ENCODE measurements around the gene CHN2.

Gene CHN2

DNA sequence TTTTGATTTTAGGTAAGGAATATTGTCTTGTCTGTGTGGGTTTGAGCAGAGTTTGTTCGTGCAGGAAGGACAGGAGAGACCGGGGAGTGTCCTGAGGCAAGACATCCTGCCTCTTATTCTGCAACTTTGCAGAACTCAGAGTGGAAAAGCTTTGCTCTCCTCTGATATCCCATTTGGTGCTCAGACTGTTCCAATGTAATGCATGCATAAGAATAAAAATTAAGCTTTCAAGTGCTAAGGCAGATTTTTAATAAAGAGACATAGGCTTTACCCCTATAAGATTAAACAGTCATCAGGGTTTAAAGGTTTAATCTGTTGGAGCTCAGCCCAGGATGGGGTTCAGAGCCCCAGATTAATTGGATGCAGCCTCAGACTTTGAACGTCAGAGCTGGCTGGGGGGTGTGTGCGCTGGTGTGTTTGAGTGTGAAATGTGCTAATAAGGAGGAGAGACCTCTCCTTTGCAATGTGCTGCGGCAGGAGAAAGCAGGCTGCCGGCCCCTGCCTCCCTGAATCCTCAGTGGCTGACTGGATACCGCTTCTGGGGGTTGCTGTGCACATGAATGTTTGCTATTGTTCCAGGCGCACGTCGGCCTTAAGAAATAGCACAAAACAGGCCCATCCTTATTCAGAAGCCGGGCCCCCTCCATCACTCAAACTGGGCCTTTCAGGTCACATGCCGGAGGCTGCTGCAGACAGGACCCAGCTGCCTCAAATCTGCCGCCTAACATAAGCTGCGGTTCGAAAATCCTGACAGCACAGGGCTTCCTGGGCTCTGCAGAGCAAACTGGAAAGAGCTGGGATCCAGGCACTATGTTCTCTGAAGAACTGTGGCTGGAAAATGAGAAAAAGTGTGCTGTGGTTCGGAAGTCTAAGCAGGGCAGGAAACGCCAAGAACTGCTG is 285.0 kb downstream of the CHN2 start:
- DNase-seq, result no peak

DNA sequence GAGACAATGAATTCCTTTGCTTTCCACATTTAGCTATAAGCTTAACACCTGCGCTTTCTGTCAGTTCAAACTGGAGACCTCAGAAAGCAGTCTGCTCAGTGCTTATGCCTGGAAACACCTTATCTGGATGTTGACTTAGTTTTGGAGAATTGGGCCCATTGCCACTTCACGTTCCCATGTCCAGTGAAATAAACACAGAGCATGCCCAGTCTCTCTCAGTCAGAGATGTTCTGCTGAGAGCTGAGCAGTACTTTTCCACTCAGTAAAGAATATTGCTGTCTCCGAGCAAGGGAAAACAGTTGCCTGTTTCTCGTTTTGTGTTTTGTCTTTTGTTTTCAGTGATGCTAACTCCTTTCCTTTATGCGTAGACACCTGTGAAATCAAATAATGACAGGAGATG is 285.9 kb downstream of the CHN2 start:
- DNase-seq, result no peak

- no peak for DNase-seq
Measured at GRCh38 chr7:29480934-29481651, 286.5 kb downstream of the CHN2 start.

DNA sequence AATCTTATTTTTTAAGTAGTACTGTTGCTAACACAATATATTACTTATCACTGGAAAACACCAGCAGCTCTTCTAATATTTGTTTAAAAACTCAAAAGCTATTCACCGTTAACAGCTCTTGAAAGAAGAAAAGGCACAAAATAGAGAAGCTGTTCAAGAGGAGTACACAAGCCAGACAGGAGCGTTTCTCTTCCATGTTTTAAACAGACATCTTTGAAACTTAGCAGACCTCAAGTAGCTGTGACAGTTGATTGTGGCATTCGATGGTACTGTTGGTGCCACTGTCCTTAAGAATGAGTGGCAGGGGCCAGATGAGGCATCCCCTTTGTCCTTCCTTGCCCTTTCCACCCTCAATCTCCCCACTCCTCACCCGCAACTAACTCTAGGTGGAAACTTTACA is 287.5 kb downstream of the CHN2 start:
- no peak for DNase-seq

- DNase-seq, result no peak
Measured at GRCh38 chr7:29483219-29484104, 288.9 kb downstream of the CHN2 start.

DNA sequence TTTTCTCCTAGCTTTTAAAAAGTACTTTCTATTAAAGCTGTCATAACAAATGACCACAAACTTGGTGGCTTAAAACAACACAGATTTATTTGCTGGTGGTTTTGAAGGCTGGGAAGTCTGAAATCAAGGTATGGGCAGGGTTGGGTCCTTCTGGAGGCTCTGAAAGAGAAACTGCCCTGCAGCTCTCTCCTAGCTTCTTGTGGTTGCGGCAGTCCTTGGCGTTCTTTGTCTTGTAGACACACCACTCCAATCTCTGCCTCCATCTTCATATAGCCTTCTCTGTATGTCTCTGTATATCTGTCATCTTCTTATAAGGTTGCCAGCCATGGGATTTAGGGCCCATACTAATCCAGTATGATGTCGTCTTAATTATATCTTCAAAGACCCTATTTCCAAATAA is 289.7 kb downstream of the CHN2 start:
- DNase-seq, result no peak

DNA sequence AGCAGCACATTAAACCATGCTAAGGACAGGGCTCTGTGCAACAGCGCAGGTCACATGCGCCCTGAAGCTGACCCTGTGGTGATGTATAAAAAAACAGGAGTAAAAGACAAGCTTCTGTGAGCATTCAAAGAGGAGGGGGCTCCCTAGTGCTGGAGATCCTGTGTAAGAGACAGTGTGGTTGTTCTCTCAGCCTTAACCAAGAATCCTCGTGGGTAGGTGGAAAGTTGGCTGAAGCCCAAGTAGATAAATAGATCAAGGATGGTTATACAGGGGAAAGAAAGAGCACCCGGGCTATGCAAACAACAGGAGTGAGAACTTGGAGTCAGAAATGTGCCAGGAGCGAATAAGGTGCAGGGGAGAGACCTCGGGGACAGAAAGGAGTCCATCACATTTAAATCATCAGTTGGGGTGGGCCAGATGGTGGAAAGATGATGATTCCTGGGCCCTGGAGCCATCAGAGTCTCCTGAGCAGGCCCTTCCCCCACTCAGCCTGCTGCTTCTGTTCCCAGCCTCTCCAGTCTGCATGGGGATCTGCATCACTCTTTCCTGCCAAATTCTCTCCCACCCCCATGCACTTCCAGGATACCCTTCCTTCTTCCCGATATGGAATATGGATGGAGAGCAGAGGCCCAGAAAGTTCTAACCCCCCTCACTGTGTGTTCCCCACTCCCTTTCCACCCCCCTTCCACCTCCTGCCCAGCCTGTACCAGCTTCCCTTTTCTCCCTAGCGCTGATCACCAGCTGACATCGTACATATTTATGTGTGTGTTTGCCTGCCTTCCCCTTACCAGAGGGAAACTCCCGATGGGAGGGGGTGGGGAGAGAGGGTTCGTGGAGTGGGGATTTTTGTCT is 291.0 kb downstream of the CHN2 start:
- DNase-seq, result no peak

- DNase-seq, result no peak
Measured at GRCh38 chr7:29486191-29486700, 291.7 kb downstream of the CHN2 start.

GRCh38 chr7:29487424-29487823 is 292.8 kb downstream of the CHN2 start:
- no peak for DNase-seq

GRCh38 chr7:29488203-29488970 is 293.8 kb downstream of the CHN2 start:
- DNase-seq, result no peak

- DNase-seq, result no peak
Measured at GRCh38 chr7:29488977-29489376, 294.4 kb downstream of the CHN2 start.

DNA sequence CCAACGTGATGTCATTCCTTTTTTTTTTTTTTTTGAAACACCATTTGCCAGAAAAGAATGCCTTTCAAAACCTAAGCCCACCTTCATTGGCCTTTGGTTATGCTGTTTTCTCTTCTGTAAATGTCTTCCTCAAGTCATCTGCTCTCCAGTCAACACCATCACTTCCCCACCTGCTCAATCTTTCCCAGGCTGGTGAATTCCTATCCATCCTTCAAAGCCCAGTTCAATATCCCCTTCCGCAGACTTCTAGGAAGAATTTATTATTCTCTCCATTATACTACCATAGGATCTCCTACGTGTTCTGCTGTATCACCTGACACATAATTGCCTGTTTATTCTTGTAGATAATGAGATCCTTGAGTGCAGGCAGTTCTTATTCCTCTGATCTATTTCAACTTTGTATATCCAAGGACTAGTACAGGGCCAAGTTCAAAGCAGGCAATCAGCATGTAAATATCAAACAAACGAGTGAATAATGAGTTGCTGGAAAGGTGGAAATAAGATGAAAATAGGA is 295.6 kb downstream of the CHN2 start:
- no peak for DNase-seq

DNA sequence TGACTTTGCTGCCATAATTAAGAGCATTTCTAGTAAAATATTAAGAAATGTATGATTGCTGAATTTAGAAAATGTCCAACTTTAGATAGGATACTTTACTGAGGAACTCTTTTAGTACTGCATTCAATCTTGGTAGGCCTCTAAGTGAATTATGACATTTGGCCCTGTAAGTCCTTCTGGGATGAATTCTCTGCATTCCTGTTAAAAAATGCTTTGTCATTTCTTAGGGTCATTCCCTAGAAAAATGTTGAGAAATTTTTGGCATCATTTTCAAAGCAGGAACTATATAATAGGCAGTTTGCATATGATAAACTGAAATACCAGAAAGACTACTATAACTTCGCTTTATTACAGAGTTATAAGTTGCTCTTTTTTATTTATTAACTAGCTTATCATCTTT is 299.8 kb downstream of the CHN2 start:
- DNase-seq, result no peak

DNA sequence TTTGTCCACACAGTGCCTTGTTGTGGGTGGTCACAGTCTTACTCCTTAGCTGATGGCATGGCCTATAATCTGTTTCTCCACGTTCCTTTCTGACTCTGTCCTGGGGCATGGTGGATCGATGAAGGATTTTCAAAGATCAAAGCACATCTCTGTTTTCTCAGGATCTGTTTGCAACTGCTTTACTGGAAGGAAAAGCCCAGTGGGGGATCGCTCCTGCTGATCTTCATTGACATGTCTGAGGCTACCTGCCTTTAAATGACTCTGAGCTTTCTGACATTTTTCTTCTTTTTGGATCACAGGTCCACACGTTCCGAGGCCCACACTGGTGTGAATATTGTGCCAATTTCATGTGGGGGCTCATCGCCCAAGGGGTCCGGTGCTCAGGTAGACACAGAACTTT is 301.1 kb downstream of the CHN2 start:
- no peak for DNase-seq

DNA sequence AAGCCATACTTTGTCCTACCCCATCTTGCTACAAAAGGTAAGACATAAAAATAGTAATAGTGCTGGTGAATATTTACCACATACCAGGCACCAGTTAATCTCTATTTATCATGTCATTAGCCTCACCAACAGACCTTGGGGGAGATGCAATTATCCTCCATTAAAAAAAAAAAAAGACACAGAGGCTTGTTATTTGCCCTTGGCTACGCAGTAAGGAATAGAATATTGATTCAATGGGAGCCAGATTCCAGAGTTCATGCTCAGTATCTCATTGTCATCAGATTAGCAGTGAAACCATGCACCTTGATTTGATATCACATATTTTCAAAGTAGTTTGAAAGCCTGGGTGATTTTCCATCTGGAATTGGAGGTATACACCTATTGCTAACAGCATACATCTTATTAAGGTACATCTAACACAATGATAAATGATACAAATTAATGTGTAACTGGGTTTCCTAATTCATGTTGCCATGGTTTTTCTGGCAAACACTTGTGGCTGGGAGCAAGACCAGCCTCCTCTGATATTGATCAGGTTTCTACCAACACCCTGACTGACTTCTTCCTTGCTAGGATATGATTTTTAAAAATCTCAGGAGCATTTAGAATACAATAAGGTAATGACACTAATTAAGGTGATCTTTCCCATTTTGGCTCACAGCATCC is 301.9 kb downstream of the CHN2 start:
- no peak for DNase-seq

DNA sequence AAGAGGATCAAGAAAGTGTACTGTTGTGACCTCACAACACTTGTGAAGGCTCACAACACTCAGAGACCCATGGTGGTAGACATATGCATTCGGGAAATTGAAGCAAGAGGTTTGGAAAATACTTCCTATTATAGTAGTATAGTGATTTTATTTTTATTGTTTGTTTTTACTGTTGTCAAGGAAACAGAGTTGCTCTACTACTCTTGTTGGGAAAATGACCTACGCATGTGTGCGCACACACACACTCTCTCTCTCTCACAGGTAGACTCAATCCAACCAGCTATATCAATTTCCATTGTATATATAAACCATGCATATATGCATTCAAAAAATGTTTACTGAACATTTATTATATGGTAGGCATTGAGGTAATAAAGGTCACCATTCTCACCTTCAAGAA is 305.4 kb downstream of the CHN2 start:
- no peak for DNase-seq

- DNase-seq, result no peak
Measured at GRCh38 chr7:29500719-29501118, 306.1 kb downstream of the CHN2 start.

DNA sequence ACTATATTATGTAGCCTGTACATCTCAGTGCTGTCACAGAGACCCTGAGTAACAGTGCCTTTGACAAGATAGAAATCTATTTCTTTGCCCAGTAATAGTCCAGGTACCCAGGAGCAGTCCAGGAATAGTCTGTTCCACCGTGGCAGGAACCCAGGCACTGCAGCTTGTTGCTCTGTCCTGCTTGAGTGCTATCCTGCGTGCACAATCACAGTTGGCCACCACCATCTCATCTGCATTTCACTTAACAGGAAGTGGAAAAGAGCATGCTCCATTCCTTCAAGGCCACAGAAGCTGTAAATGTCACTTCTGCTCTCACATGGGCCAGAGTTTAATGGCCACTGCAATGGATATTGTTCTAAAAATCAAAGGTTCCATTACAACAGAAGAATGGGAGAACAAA is 307.6 kb downstream of the CHN2 start:
- no peak for DNase-seq

DNA sequence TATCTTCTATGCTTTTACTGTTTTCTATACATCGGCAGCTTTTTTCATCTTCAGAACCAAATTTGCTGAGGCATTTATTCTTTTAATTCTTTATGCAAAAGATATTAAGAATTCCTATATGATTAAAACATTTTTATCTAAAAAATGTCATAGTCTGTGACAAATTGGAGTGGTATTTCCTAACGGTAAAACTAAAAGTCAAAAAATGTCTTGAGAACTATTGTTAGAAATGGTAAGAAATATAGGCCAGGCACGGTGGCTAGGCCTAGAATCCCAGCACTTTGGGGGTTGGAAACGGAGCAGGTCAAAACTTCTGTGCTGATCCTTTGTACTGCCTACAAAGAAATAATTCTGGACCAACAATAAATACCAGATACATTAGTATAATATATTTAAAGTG is 311.4 kb downstream of the CHN2 start:
- no peak for DNase-seq

GRCh38 chr7:29508608-29509007 is 314.0 kb downstream of the CHN2 start:
- DNase-seq, result no peak

DNA sequence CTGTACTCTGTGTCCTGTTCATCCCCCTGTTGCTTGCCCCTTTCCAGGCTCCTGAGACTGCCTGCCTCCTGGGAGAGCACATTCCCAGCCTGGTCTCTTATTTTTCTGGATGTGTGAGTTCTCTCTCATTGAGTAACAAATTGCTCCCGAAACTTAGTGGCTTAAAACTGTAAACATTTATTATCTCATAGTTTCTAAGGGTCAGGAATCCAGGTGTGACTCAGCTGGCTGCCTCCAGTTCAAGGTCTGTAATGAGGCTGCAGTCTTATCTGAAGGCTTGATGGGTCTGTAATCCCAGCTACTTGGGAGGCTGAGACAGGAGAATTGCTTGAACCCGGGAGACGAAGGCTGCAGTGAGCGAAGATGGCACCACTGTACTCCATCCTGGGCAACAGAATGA is 315.5 kb downstream of the CHN2 start:
- DNase-seq, result no peak
